WTC11 (cell line): ENCODE data around the gene NEDD4L. TPM values are rescaled to one million over a fixed set of nuclear protein-coding genes. Genes with fewer than 3 reads are reported as not detected.

Experiments
- ATAC-seq: fragments of 200-7000 bp; cut with Tn5 transposase; 2 replicates; pipeline ENCODE4 v1.10.0; 2021; ENCODE audit warnings: mild to moderate bottlenecking, moderate library complexity
- CTCF ChIA-PET: fragments of 300-600 bp; sonication (Branson Sonifier 250); formaldehyde crosslinking; loops from one replicate; lab custom pipeline; 2021; ENCODE audit warnings: antibody characterized with exemption; lab: Charles Lee
- POLR2A ChIA-PET: fragments of 350-600 bp; sonication (Branson Sonifier 250); formaldehyde crosslinking; loops from one replicate; lab custom pipeline; 2021; ENCODE audit warnings: antibody characterized with exemption; lab: Charles Lee
- DNase-seq: peaks from one replicate; pipeline ENCODE4 v3.0.0; 2021; ENCODE audit warnings: low spot score
- H3K27ac Mint-ChIP-seq: 2 replicates; pipeline ENCODE4 v1.8.0; 2021; ENCODE audit warnings: mixed read lengths
- H3K27me3 Mint-ChIP-seq: 2 replicates; pipeline ENCODE4 v1.8.0; 2021; ENCODE audit warnings: low read depth, mild to moderate bottlenecking, moderate library complexity, mixed read lengths
- H3K36me3 Mint-ChIP-seq: 2 replicates; pipeline ENCODE4 v1.8.0; 2021; ENCODE audit warnings: mixed read lengths
- H3K4me1 Mint-ChIP-seq: 2 replicates; pipeline ENCODE4 v1.8.0; 2022; ENCODE audit warnings: mixed read lengths
- H3K4me3 Mint-ChIP-seq: 2 replicates; pipeline ENCODE4 v1.8.0; 2021; ENCODE audit warnings: mild to moderate bottlenecking, moderate library complexity, mixed read lengths
- H3K9me3 Mint-ChIP-seq: 2 replicates; pipeline ENCODE4 v1.8.0; 2021; ENCODE audit warnings: mixed read lengths
- JAZF1 ChIP-seq: fragments of 250-450 bp; sonication (Bioruptor Pico); IDR thresholded peaks from 2 replicates; pipeline ENCODE4 v1.9.0; 2021; ENCODE audit warnings: moderate library complexity, mild to moderate bottlenecking, inconsistent platforms
- KAT7 ChIP-seq: sonication (generic); formaldehyde crosslinking; IDR thresholded peaks from 2 replicates; pipeline ENCODE4 v1.8.1; 2023; ENCODE audit warnings: missing genetic modification reagents, mild to moderate bottlenecking, borderline replicate concordance
- MXD4 ChIP-seq: fragments of 250-450 bp; sonication (Bioruptor Pico); IDR thresholded peaks from 2 replicates; pipeline ENCODE4 v1.8.0; 2021; ENCODE audit warnings: mild to moderate bottlenecking, moderate library complexity, borderline replicate concordance
- NFE2L1 ChIP-seq: sonication (generic); formaldehyde crosslinking; IDR thresholded peaks from 2 replicates; pipeline ENCODE4 v1.8.1; 2023; ENCODE audit warnings: missing genetic modification reagents
- NR1H2 ChIP-seq: sonication (generic); formaldehyde crosslinking; IDR thresholded peaks from 2 replicates; pipeline ENCODE4 v1.9.0; 2021; ENCODE audit warnings: mild to moderate bottlenecking, moderate library complexity, missing genetic modification reagents
- RORB ChIP-seq: fragments of 250-450 bp; sonication (Bioruptor Pico); IDR thresholded peaks from 2 replicates; pipeline ENCODE4 v1.9.0; 2021; ENCODE audit warnings: mild to moderate bottlenecking
- SOX15 ChIP-seq: fragments of 250-450 bp; sonication (Bioruptor Pico); IDR thresholded peaks from 2 replicates; pipeline ENCODE4 v1.9.0; 2021; ENCODE audit warnings: mild to moderate bottlenecking
- TEAD1 ChIP-seq: sonication (generic); formaldehyde crosslinking; IDR thresholded peaks from 2 replicates; pipeline ENCODE4 v1.8.0; 2022; ENCODE audit warnings: mild to moderate bottlenecking, missing genetic modification reagents
- ZNF232 ChIP-seq: sonication (generic); formaldehyde crosslinking; IDR thresholded peaks from 2 replicates; pipeline ENCODE4 v1.8.0; 2022; ENCODE audit warnings: mild to moderate bottlenecking, missing genetic modification reagents
- ZNF671 ChIP-seq: fragments of 250-450 bp; sonication (Bioruptor Pico); IDR thresholded peaks from 2 replicates; pipeline ENCODE4 v1.8.0; 2021; ENCODE audit warnings: mild to moderate bottlenecking
- total RNA-seq: library from RNA; stranded (reverse); gene quantifications from 3 replicates; pipeline ENCODE4 v1.2.3, GENCODE V29; 2021
- TF ChIP-seq, protein P1 (sequence below): fragments of 250-450 bp; sonication (Bioruptor Pico); IDR thresholded peaks from 2 replicates; pipeline ENCODE4 v1.9.0; 2021; ENCODE audit warnings: mild to moderate bottlenecking, borderline replicate concordance
- TF ChIP-seq, protein P2 (sequence below): sonication (generic); formaldehyde crosslinking; IDR thresholded peaks from 2 replicates; pipeline ENCODE4 v1.8.1; 2023; ENCODE audit warnings: mild to moderate bottlenecking, missing genetic modification reagents, borderline replicate concordance
- TF ChIP-seq, protein P3 (sequence below): sonication (generic); formaldehyde crosslinking; IDR thresholded peaks from 2 replicates; pipeline ENCODE4 v1.8.1; 2023; ENCODE audit warnings: mild to moderate bottlenecking, moderate library complexity, missing genetic modification reagents
- TF ChIP-seq, protein P4 (sequence below): sonication (generic); formaldehyde crosslinking; IDR thresholded peaks from 2 replicates; pipeline ENCODE4 v1.8.1; 2023; ENCODE audit warnings: mild to moderate bottlenecking, missing genetic modification reagents
- TF ChIP-seq, protein P5 (sequence below): sonication (generic); formaldehyde crosslinking; conservative IDR thresholded peaks from 2 replicates; pipeline ENCODE4 v1.8.1; 2023; ENCODE audit warnings: mild to moderate bottlenecking, low read depth, missing genetic modification reagents, moderate library complexity
- TF ChIP-seq, protein P6 (sequence below): fragments of 250-450 bp; sonication (Bioruptor Pico); IDR thresholded peaks from 2 replicates; pipeline ENCODE4 v1.9.0; 2021; ENCODE audit warnings: mild to moderate bottlenecking
- TF ChIP-seq, protein P7 (sequence below): fragments of 250-450 bp; sonication (Bioruptor Pico); IDR thresholded peaks from 2 replicates; pipeline ENCODE4 v2.1.2; 2022; ENCODE audit warnings: mild to moderate bottlenecking, moderate library complexity

NEDD4L gene
- total RNA-seq, 1 experiment from 2014 or later, result 88.0 TPM

DNA sequence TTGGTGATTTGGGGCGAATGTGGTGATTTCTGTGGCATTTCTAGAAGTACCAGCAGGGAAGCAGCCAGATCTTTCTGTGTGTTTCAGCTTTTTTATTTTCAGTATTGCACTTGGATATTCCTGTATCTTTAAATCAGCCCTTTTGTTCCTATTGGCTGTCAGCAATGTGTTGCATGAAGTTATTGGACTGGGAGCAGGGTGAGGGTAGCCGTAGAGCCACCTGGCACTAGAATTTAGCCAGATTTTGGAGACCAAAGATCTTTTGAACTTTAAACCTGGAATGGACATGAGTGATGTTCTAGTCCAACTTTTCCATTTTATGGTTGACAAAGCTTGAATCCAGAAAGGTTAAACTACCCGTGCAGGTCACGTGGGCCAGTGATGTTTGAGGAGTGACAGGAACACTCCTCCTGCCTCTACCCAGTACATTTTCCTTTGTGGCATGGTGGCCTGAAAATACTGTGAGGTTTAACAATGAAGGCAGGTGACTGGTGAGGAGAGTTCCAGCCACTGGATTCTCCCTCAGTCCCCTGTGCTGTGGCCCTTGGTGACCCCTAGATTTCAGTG is 122.3 kb downstream of the NEDD4L start:
- Mint-ChIP-seq H3K4me1 (peaks cover 4% of the 10 kb centered on the region), H3K36me3 (no peaks in the 10 kb centered on the region), H3K9me3 (no peaks in the 10 kb centered on the region), H3K27me3 (no peaks in the 10 kb centered on the region), H3K27ac (no peak overlapping the region), H3K4me3 (no peak overlapping the region)
- POLR2A ChIA-PET, result no interaction called here
- TF ChIP-seq, protein P1, sequence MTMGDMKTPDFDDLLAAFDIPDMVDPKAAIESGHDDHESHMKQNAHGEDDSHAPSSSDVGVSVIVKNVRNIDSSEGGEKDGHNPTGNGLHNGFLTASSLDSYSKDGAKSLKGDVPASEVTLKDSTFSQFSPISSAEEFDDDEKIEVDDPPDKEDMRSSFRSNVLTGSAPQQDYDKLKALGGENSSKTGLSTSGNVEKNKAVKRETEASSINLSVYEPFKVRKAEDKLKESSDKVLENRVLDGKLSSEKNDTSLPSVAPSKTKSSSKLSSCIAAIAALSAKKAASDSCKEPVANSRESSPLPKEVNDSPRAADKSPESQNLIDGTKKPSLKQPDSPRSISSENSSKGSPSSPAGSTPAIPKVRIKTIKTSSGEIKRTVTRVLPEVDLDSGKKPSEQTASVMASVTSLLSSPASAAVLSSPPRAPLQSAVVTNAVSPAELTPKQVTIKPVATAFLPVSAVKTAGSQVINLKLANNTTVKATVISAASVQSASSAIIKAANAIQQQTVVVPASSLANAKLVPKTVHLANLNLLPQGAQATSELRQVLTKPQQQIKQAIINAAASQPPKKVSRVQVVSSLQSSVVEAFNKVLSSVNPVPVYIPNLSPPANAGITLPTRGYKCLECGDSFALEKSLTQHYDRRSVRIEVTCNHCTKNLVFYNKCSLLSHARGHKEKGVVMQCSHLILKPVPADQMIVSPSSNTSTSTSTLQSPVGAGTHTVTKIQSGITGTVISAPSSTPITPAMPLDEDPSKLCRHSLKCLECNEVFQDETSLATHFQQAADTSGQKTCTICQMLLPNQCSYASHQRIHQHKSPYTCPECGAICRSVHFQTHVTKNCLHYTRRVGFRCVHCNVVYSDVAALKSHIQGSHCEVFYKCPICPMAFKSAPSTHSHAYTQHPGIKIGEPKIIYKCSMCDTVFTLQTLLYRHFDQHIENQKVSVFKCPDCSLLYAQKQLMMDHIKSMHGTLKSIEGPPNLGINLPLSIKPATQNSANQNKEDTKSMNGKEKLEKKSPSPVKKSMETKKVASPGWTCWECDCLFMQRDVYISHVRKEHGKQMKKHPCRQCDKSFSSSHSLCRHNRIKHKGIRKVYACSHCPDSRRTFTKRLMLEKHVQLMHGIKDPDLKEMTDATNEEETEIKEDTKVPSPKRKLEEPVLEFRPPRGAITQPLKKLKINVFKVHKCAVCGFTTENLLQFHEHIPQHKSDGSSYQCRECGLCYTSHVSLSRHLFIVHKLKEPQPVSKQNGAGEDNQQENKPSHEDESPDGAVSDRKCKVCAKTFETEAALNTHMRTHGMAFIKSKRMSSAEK, result no peak
- TF ChIP-seq, protein P2, sequence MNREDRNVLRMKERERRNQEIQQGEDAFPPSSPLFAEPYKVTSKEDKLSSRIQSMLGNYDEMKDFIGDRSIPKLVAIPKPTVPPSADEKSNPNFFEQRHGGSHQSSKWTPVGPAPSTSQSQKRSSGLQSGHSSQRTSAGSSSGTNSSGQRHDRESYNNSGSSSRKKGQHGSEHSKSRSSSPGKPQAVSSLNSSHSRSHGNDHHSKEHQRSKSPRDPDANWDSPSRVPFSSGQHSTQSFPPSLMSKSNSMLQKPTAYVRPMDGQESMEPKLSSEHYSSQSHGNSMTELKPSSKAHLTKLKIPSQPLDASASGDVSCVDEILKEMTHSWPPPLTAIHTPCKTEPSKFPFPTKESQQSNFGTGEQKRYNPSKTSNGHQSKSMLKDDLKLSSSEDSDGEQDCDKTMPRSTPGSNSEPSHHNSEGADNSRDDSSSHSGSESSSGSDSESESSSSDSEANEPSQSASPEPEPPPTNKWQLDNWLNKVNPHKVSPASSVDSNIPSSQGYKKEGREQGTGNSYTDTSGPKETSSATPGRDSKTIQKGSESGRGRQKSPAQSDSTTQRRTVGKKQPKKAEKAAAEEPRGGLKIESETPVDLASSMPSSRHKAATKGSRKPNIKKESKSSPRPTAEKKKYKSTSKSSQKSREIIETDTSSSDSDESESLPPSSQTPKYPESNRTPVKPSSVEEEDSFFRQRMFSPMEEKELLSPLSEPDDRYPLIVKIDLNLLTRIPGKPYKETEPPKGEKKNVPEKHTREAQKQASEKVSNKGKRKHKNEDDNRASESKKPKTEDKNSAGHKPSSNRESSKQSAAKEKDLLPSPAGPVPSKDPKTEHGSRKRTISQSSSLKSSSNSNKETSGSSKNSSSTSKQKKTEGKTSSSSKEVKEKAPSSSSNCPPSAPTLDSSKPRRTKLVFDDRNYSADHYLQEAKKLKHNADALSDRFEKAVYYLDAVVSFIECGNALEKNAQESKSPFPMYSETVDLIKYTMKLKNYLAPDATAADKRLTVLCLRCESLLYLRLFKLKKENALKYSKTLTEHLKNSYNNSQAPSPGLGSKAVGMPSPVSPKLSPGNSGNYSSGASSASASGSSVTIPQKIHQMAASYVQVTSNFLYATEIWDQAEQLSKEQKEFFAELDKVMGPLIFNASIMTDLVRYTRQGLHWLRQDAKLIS (CRISPR knock-in tag), result no peak
- TF ChIP-seq ZNF671 (CRISPR knock-in tag) (no peak), ZNF232 (CRISPR knock-in tag) (no peak), NR1H2 (no peak), TEAD1 (CRISPR knock-in tag) (no peak), SOX15 (no peak), KAT7 (CRISPR knock-in tag) (no peak), NFE2L1 (CRISPR knock-in tag) (no peak), RORB (CRISPR knock-in tag) (no peak), MXD4 (no peak), JAZF1 (CRISPR knock-in tag) (no peak)
- TF ChIP-seq, protein P3, sequence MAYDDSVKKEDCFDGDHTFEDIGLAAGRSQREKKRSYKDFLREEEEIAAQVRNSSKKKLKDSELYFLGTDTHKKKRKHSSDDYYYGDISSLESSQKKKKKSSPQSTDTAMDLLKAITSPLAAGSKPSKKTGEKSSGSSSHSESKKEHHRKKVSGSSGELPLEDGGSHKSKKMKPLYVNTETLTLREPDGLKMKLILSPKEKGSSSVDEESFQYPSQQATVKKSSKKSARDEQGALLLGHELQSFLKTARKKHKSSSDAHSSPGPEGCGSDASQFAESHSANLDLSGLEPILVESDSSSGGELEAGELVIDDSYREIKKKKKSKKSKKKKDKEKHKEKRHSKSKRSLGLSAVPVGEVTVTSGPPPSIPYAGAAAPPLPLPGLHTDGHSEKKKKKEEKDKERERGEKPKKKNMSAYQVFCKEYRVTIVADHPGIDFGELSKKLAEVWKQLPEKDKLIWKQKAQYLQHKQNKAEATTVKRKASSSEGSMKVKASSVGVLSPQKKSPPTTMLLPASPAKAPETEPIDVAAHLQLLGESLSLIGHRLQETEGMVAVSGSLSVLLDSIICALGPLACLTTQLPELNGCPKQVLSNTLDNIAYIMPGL (CRISPR knock-in tag), result no peak
- TF ChIP-seq, protein P4, sequence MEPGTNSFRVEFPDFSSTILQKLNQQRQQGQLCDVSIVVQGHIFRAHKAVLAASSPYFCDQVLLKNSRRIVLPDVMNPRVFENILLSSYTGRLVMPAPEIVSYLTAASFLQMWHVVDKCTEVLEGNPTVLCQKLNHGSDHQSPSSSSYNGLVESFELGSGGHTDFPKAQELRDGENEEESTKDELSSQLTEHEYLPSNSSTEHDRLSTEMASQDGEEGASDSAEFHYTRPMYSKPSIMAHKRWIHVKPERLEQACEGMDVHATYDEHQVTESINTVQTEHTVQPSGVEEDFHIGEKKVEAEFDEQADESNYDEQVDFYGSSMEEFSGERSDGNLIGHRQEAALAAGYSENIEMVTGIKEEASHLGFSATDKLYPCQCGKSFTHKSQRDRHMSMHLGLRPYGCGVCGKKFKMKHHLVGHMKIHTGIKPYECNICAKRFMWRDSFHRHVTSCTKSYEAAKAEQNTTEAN, result no peak
- TF ChIP-seq, protein P5, sequence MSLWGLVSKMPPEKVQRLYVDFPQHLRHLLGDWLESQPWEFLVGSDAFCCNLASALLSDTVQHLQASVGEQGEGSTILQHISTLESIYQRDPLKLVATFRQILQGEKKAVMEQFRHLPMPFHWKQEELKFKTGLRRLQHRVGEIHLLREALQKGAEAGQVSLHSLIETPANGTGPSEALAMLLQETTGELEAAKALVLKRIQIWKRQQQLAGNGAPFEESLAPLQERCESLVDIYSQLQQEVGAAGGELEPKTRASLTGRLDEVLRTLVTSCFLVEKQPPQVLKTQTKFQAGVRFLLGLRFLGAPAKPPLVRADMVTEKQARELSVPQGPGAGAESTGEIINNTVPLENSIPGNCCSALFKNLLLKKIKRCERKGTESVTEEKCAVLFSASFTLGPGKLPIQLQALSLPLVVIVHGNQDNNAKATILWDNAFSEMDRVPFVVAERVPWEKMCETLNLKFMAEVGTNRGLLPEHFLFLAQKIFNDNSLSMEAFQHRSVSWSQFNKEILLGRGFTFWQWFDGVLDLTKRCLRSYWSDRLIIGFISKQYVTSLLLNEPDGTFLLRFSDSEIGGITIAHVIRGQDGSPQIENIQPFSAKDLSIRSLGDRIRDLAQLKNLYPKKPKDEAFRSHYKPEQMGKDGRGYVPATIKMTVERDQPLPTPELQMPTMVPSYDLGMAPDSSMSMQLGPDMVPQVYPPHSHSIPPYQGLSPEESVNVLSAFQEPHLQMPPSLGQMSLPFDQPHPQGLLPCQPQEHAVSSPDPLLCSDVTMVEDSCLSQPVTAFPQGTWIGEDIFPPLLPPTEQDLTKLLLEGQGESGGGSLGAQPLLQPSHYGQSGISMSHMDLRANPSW, result no peak
- TF ChIP-seq, protein P6, sequence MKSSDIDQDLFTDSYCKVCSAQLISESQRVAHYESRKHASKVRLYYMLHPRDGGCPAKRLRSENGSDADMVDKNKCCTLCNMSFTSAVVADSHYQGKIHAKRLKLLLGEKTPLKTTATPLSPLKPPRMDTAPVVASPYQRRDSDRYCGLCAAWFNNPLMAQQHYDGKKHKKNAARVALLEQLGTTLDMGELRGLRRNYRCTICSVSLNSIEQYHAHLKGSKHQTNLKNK (CRISPR knock-in tag), result no peak
- TF ChIP-seq, protein P7, sequence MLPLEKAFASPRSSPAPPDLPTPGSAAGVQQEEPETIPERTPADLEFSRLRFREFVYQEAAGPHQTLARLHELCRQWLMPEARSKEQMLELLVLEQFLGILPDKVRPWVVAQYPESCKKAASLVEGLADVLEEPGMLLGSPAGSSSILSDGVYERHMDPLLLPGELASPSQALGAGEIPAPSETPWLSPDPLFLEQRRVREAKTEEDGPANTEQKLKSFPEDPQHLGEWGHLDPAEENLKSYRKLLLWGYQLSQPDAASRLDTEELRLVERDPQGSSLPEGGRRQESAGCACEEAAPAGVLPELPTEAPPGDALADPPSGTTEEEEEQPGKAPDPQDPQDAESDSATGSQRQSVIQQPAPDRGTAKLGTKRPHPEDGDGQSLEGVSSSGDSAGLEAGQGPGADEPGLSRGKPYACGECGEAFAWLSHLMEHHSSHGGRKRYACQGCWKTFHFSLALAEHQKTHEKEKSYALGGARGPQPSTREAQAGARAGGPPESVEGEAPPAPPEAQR, result no peak
- ATAC-seq (no peak), DNase-seq (no peak)
- CTCF ChIA-PET, result no interaction called here
